ENCODE results near the gene ZMYM5.

Gene ZMYM5

DNA sequence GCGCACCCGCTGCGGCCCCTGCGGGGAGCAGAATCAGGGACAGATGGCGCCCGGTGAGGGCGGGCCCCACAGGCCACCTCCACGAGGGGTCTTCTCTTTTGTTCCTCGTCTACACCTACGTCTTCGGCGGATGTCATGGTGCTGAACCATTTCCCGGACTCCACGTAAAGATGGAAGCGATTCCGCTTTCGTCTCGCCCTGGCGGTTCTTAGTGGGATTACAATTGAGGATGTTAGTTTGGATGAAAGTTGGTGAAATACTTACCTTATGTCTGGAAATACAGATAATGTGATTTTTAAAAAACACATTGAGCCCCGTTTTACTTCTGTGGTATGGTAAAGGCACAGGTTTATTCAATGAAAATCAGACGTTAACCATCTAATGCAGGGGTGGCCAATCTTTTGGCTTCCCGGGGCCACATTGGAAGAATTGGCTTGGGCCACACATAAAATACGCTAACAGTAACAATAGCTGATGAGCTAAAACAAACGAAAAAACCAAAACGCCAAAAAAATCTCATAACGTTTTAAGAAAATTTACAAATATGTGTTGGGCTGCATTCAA lies 1.4 kb upstream of the ZMYM5 start:
- Histone ChIP-seq H3K4me3 (ENCODE audit: low read length, poor library complexity, severe bottlenecking) (peak overlapping the region; percentile 90), H3K79me2 (ENCODE audit: insufficient read depth, low read length) (peaks cover 48% of the 10 kb centered on the region), H3K9me3 (ENCODE audit: insufficient read depth, low read depth, low read length) (no peaks in the 10 kb centered on the region), H3K4me2 (ENCODE audit: low read depth, low read length, poor library complexity, severe bottlenecking) (peak overlapping the region; percentile 98), H3F3A (ENCODE audit: low read depth) (peaks cover 6% of the 10 kb centered on the region; the same call in 1 of the 2 replicates), H3K27me3 (ENCODE audit: insufficient read depth, low read length, poor library complexity, severe bottlenecking) (no peaks in the 10 kb centered on the region), H3K4me1 (ENCODE audit: insufficient read depth, low read length, poor library complexity, severe bottlenecking) (peaks cover 33% of the 10 kb centered on the region), H3K9ac (ENCODE audit: low read depth, low read length, poor library complexity, severe bottlenecking) (peak overlapping the region; percentile 96), H3K36me3 (ENCODE audit: insufficient read depth, low read length) (no peaks in the 10 kb centered on the region), H2AFZ (ENCODE audit: low read length) (peak overlapping the region; percentile 88), H3K9me2 (replicated peaks; ENCODE audit: low read depth, low read length) (no peaks in the 10 kb centered on the region), H4K20me1 (ENCODE audit: insufficient read depth, low read length, poor library complexity, severe bottlenecking) (peaks cover 23% of the 10 kb centered on the region)
- TF ChIP-seq EZH2phosphoT487 (IDR thresholded peaks at IDR 0.05; ENCODE audit: borderline replicate concordance) = no peak
- TF ChIP-seq, protein P1, sequence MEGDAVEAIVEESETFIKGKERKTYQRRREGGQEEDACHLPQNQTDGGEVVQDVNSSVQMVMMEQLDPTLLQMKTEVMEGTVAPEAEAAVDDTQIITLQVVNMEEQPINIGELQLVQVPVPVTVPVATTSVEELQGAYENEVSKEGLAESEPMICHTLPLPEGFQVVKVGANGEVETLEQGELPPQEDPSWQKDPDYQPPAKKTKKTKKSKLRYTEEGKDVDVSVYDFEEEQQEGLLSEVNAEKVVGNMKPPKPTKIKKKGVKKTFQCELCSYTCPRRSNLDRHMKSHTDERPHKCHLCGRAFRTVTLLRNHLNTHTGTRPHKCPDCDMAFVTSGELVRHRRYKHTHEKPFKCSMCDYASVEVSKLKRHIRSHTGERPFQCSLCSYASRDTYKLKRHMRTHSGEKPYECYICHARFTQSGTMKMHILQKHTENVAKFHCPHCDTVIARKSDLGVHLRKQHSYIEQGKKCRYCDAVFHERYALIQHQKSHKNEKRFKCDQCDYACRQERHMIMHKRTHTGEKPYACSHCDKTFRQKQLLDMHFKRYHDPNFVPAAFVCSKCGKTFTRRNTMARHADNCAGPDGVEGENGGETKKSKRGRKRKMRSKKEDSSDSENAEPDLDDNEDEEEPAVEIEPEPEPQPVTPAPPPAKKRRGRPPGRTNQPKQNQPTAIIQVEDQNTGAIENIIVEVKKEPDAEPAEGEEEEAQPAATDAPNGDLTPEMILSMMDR (conservative IDR thresholded peaks at IDR 0.05; ENCODE audit: low read length) = peak; percentile 71

DNA sequence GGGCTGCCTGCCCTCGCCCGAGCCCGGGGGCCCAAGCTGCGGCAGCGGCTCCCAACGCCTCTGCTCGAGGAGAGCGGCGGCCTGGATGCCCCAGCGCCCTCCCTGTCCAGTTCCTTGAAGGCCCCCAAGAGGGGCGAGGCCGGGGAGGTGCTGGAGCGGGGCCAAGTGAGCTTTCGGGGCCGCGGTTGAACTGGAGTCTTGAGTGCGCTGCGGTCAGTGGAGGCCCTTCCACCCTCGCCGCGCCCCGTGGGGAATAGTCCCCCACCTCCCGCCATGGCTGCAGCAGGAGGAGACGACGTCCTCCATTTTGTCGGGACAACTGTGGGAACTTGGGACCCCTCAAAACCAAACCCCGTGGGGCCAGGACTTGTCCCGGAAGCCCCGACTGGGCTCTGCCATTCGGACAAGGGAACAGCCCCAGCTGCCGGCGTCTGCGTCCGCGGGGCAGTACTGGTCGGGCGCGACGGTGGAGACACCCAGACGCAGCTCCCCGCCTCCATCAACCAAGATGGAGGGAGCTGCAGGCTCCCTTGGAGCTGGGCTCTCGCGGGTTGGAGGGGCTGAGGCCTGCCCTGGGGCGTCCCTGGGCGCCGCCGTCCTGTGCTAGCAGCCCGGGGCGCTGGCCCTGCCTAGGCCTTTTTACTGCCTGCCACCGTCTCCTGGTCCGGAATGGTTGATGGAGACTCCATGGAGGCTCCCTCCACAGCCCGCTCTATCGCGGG lies 736 bp upstream of the ZMYM5 start:
- no peaks in the 10 kb centered on the region for H3K9me3 ChIP-seq (ENCODE audit: insufficient read depth, low read depth, low read length)
- H3K27me3 ChIP-seq (ENCODE audit: insufficient read depth, low read length, poor library complexity, severe bottlenecking) = no peaks in the 10 kb centered on the region
- peak overlapping the region; percentile 90 for H3K4me3 ChIP-seq (ENCODE audit: low read length, poor library complexity, severe bottlenecking)
- H3K36me3 ChIP-seq (ENCODE audit: insufficient read depth, low read length) = no peaks in the 10 kb centered on the region
- peaks cover 23% of the 10 kb centered on the region for H4K20me1 ChIP-seq (ENCODE audit: insufficient read depth, low read length, poor library complexity, severe bottlenecking)
- H3K9ac ChIP-seq (ENCODE audit: low read depth, low read length, poor library complexity, severe bottlenecking) = peak overlapping the region; percentile 96
- TF ChIP-seq, protein P1 (conservative IDR thresholded peaks at IDR 0.05; ENCODE audit: low read length) = no peak
- no peak for TF ChIP-seq EZH2phosphoT487 (IDR thresholded peaks at IDR 0.05; ENCODE audit: borderline replicate concordance)
- H3K79me2 ChIP-seq (ENCODE audit: insufficient read depth, low read length) = peaks cover 54% of the 10 kb centered on the region
- peaks cover 33% of the 10 kb centered on the region for H3K4me1 ChIP-seq (ENCODE audit: insufficient read depth, low read length, poor library complexity, severe bottlenecking)
- H2AFZ ChIP-seq (ENCODE audit: low read length) = peak overlapping the region; percentile 88
- H3F3A ChIP-seq (ENCODE audit: low read depth) = peaks cover 6% of the 10 kb centered on the region; the same call in 1 of the 2 replicates
- no peaks in the 10 kb centered on the region for H3K9me2 ChIP-seq (replicated peaks; ENCODE audit: low read depth, low read length)
- H3K4me2 ChIP-seq (ENCODE audit: low read depth, low read length, poor library complexity, severe bottlenecking) = peak overlapping the region; percentile 98

DNA sequence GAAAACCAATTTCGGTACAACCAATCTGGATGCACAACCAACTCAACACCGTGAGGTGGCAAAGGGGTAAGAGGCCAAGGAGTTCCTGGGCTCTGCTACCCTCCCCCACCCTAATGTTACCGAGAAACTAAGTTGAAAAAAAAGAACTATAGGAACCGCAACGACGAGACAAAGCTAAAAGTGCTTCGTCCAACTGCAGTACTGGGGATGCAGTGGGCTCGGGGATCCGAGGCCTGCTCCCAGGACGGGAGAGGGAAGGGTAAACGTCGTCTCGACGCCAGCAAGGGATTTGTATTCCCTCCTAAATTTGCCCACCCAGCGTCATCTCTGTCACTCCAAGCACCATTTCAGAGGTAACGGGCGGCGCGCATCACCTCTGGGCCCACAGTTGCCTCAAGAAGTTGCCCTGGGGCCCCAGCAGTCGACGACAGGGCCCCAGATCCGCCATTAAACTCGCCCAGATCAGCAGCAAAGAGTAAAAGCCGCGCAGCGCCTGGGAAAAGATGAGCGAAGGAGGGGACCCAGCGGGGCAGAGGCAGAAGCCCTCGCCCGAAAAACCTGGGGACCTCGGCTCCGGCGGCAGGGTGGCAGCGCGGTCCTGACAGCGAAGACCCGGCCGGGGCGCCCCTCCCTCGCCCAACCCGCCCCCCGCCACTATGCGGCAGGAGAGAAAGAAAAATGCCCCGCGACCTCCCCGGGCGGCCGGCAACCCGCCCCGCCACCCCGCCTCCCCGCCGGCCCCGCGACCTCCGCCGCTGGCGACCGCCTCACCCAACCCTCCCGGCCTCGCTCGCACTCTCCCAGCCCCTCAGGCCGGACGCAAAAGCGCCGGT lies 752 bp downstream of the ZMYM5 start:
- Histone ChIP-seq H2AFZ (ENCODE audit: low read length) (peak overlapping the region; percentile 74), H4K20me1 (ENCODE audit: insufficient read depth, low read length, poor library complexity, severe bottlenecking) (peaks cover 34% of the 10 kb centered on the region), H3K4me1 (ENCODE audit: insufficient read depth, low read length, poor library complexity, severe bottlenecking) (peaks cover 40% of the 10 kb centered on the region), H3K27me3 (ENCODE audit: insufficient read depth, low read length, poor library complexity, severe bottlenecking) (no peaks in the 10 kb centered on the region), H3K9me3 (ENCODE audit: insufficient read depth, low read depth, low read length) (no peaks in the 10 kb centered on the region), H3K36me3 (ENCODE audit: insufficient read depth, low read length) (no peaks in the 10 kb centered on the region), H3F3A (ENCODE audit: low read depth) (peaks cover 6% of the 10 kb centered on the region; the same call in 1 of the 2 replicates), H3K9ac (ENCODE audit: low read depth, low read length, poor library complexity, severe bottlenecking) (peak overlapping the region; percentile 86), H3K4me3 (ENCODE audit: low read length, poor library complexity, severe bottlenecking) (peak overlapping the region; percentile 90), H3K79me2 (ENCODE audit: insufficient read depth, low read length) (peaks cover 68% of the 10 kb centered on the region), H3K4me2 (ENCODE audit: low read depth, low read length, poor library complexity, severe bottlenecking) (peak overlapping the region; percentile 89), H3K9me2 (replicated peaks; ENCODE audit: low read depth, low read length) (no peaks in the 10 kb centered on the region)
- no peak for TF ChIP-seq EZH2phosphoT487 (IDR thresholded peaks at IDR 0.05; ENCODE audit: borderline replicate concordance)
- TF ChIP-seq, protein P1 (conservative IDR thresholded peaks at IDR 0.05; ENCODE audit: low read length) = no peak

Data from Loucy (cell line).